22Rv1 (cell line): ENCODE results near the gene AHNAK.
"Not testable (repeated sequence)": the region's sequence is repeated elsewhere in the genome, so short reads cannot be mapped to it uniquely, and the experiment has no call there.

Source experiments
- CTCF ChIP-seq: fragments of 450-650 bp; IDR thresholded peaks from 2 replicates; pipeline ENCODE4 v1.5.1; 2017; ENCODE audit warnings: mild to moderate bottlenecking
- ZFX ChIP-seq: fragments of 450-650 bp; IDR thresholded peaks from 2 replicates; pipeline ENCODE4 v1.6.1; 2017; ENCODE audit warnings: antibody characterized with exemption, borderline replicate concordance

DNA sequence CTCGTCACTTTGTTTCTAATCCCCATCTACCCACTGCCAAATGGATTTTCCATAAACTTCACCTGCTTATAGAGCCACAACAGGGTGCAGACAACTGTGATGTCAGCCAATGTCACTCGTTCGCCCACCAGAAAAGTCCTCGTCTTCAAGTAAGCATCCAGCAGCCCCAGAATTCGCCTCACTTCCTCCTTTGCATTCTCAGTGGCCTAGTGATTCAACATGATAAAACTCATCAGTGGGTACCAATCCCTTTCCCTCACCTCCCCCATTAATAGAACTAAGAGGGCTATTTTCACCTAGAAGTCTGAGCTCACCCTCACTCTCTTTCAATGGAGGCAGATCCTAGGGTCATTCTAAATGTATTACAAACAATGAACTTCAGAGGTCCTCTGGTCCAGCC, 24.3 kb upstream of the AHNAK start:
- TF ChIP-seq CTCF, ZFX: not testable (repeated sequence)
